GM19035 (cell line): Measurements from ENCODE around the gene UNC13D.

Experiments used
- ATAC-seq: cut with Tn5 transposase; IDR thresholded peaks from one replicate; pipeline ENCODE4 v1.9.1; 2021; ENCODE audit not compliant: unreplicated experiment

UNC13D gene

GRCh38 chr17:75835654-75835987 lies 8.6 kb downstream of the UNC13D start:
- ATAC-seq, result no peak

- no peak for ATAC-seq
These were observed 9.1 kb downstream of the UNC13D start for GRCh38 chr17:75834928-75835653.

GRCh38 chr17:75834279-75834920 lies 9.8 kb downstream of the UNC13D start:
- no peak for ATAC-seq

GRCh38 chr17:75832652-75833400 lies 11.4 kb downstream of the UNC13D start:
- ATAC-seq, result no peak

- ATAC-seq, result no peak
These were observed 12.0 kb downstream of the UNC13D start for GRCh38 chr17:75832164-75832651.

GRCh38 chr17:75831032-75831571 lies 13.1 kb downstream of the UNC13D start:
- ATAC-seq, result no peak

GRCh38 chr17:75830164-75831031 lies 13.8 kb downstream of the UNC13D start:
- no peak for ATAC-seq

- ATAC-seq, result no peak
These were observed 14.5 kb downstream of the UNC13D start for GRCh38 chr17:75829747-75830146.

GRCh38 chr17:75828741-75829140 lies 15.5 kb downstream of the UNC13D start:
- no peak for ATAC-seq

- ATAC-seq, result no peak
These were observed 16.2 kb downstream of the UNC13D start for GRCh38 chr17:75828076-75828400.

GRCh38 chr17:75827308-75828075 lies 16.7 kb downstream of the UNC13D start:
- ATAC-seq, result no peak

- no peak for ATAC-seq
These were observed 17.5 kb downstream of the UNC13D start for GRCh38 chr17:75826561-75827307.

- ATAC-seq, result no peak
These were observed 18.3 kb downstream of the UNC13D start for GRCh38 chr17:75825748-75826370.

- no peak for ATAC-seq
These were observed 19.1 kb downstream of the UNC13D start for GRCh38 chr17:75825149-75825552.

GRCh38 chr17:75824666-75825065 lies 19.5 kb downstream of the UNC13D start:
- ATAC-seq, result no peak

GRCh38 chr17:75824050-75824552 lies 20.1 kb downstream of the UNC13D start:
- ATAC-seq, result no peak

- ATAC-seq, result no peak
These were observed 20.8 kb downstream of the UNC13D start for GRCh38 chr17:75823257-75824041.

- ATAC-seq, result no peak
These were observed 21.4 kb downstream of the UNC13D start for GRCh38 chr17:75822800-75823166.
